K562 (cell line): ENCODE results near the gene C1D. TPM values are rescaled to one million over a fixed set of nuclear protein-coding genes. Genes with fewer than 3 reads are reported as not detected.

Experiments used
- ATAC-seq: fragments of 200-7000 bp; cut with Tn5 transposase; 3 replicates; pipeline ENCODE4 v1.9.1; 2020; ENCODE audit warnings: moderate library complexity
- BruUV-seq: library from RNA; stranded (reverse); fragments of 400-500 nt; replicated peaks from 2 replicates; lab custom pipeline; 2021; lab: Mats Ljungman, UMichigan
- CTCF ChIA-PET: fragments of 300-600 bp; formaldehyde crosslinking; extraction: SDS; loops from one replicate; lab custom pipeline; 2021; ENCODE audit warnings: low intra/inter-chr PET ratio; lab: Yijun Ruan, JAX
- POLR2A ChIA-PET: fragments of 300-600, 350-650 bp; sonication (Branson Sonifier 250); formaldehyde crosslinking; extraction: SDS; loops from one replicate; lab custom pipeline; 2021; ENCODE audit warnings: antibody characterized with exemption, inconsistent platforms; lab: Yijun Ruan, JAX
- DNase-seq, 4 experiments: peaks; one replicate each; pipeline versions ENCODE4 v3.0.0 to v3.0.0-alpha.2; 2011 to 2018; ENCODE audit warnings: low spot score in 3 of 4, mixed read lengths in 3 of 4; ENCODE audit errors: extremely low read depth in 1 of 4
- FAIRE-seq: peaks from 2 replicates; lab custom pipeline; 2011; peaks lifted over from hg19 to GRCh38; lab: Jason Lieb, UNC
- H2AFZ ChIP-seq: 2 replicates; pipeline ENCODE4 v1.6.0; 2011; ENCODE audit warnings: low read depth, low read length, control low read depth, inconsistent platforms
- H3K27ac ChIP-seq: fragments of 200-600 bp; 3 replicates; pipeline ENCODE4 v1.8.0; 2011; ENCODE audit warnings: low read depth, mild to moderate bottlenecking, control low read depth, inconsistent platforms, low read length, moderate library complexity, mixed read lengths; ENCODE audit errors: extremely low read depth
- H3K27me3 ChIP-seq, 2 experiments: fragments of 300-600 bp in 1 of 2; 2 replicates in 1 of 2; 3 replicates in 1 of 2; pipeline versions ENCODE4 v1.6.0 to v1.8.0; 2011; ENCODE audit warnings: inconsistent platforms in 2 of 2, low read length in 2 of 2, mild to moderate bottlenecking in 1 of 2, mixed read lengths in 1 of 2, moderate library complexity in 1 of 2; ENCODE audit not compliant: control insufficient read depth in 2 of 2, insufficient read depth in 2 of 2
- H3K36me3 ChIP-seq: fragments of 300-600 bp; 3 replicates; pipeline ENCODE4 v1.8.0; 2011; ENCODE audit warnings: mild to moderate bottlenecking, low read length, inconsistent platforms; ENCODE audit not compliant: control insufficient read depth, insufficient read depth
- H3K4me1 ChIP-seq, 2 experiments: fragments of 200-600 bp in 1 of 2; replicated peaks in 1 of 2; 2 replicates in 1 of 2; 3 replicates in 1 of 2; pipeline versions ENCODE4 v1.5.1 to v1.8.0; 2011; ENCODE audit warnings: inconsistent platforms in 2 of 2, low read length in 2 of 2, mild to moderate bottlenecking in 1 of 2, mixed read lengths in 1 of 2, moderate library complexity in 1 of 2; ENCODE audit not compliant: control insufficient read depth in 2 of 2, insufficient read depth in 2 of 2
- H3K4me2 ChIP-seq: 2 replicates; pipeline ENCODE4 v1.6.1; 2011; ENCODE audit warnings: low read length, control low read depth, inconsistent platforms, mixed read lengths; ENCODE audit not compliant: insufficient read depth
- H3K4me3 ChIP-seq: fragments of 200-600 bp; sonication (generic), shearing (Covaris generic); 2 replicates; pipeline ENCODE4 v1.5.1; 2016; ENCODE audit warnings: control low read depth, inconsistent platforms
- H3K79me2 ChIP-seq: fragments of 200-600 bp; 3 replicates; pipeline ENCODE4 v1.8.0; 2011; ENCODE audit warnings: low read length, inconsistent platforms; ENCODE audit not compliant: control insufficient read depth, insufficient read depth
- H3K9ac ChIP-seq, 2 experiments: 2 replicates each; pipeline versions ENCODE4 v1.6.0 to v1.6.1; 2011; ENCODE audit warnings: low read depth in 2 of 2, low read length in 2 of 2, control low read depth in 1 of 2, inconsistent platforms in 1 of 2, mild to moderate bottlenecking in 1 of 2, mixed read lengths in 1 of 2; ENCODE audit not compliant: insufficient read depth in 1 of 2
- H3K9me1 ChIP-seq: one replicate; pipeline ENCODE4 v1.6.0; 2011; ENCODE audit warnings: inconsistent platforms, mild to moderate bottlenecking, low read length, moderate library complexity; ENCODE audit not compliant: control insufficient read depth, insufficient read depth
- H3K9me3 ChIP-seq: replicated peaks from 2 replicates; pipeline ENCODE4 v1.5.1; 2011; ENCODE audit warnings: low read depth, low read length, inconsistent platforms; ENCODE audit not compliant: control insufficient read depth, insufficient read depth
- H4K20me1 ChIP-seq: replicated peaks from 2 replicates; pipeline ENCODE4 v1.6.1; 2011; ENCODE audit warnings: low read length, inconsistent platforms, mixed read lengths; ENCODE audit not compliant: control insufficient read depth, insufficient read depth
- ARID1B ChIP-seq: fragments of 450-650 bp; IDR thresholded peaks from 2 replicates; pipeline ENCODE4 v1.6.1; 2016; ENCODE audit warnings: antibody characterized with exemption, mild to moderate bottlenecking, inconsistent platforms
- BRD9 ChIP-seq: fragments of 450-650 bp; IDR thresholded peaks from 2 replicates; pipeline ENCODE4 v1.6.1; 2018; ENCODE audit warnings: low read depth; ENCODE audit not compliant: partially characterized antibody
- CBX1 ChIP-seq: sonication (generic); IDR thresholded peaks from 2 replicates; pipeline ENCODE4 v1.6.1; 2016; ENCODE audit warnings: antibody characterized with exemption, low read depth, mild to moderate bottlenecking
- DACH1 ChIP-seq: fragments of 450-650 bp; IDR thresholded peaks from 2 replicates; pipeline ENCODE4 v1.6.1; 2018; ENCODE audit not compliant: partially characterized antibody
- ETV6 ChIP-seq, 3 experiments: fragments of 150-350 bp in 1 of 3; sonication (generic) in 1 of 3; formaldehyde crosslinking in 1 of 3; IDR thresholded peaks; 2 replicates each; pipeline versions ENCODE4 v1.6.1 to v1.8.0; 2014 to 2022; ENCODE audit warnings: borderline replicate concordance in 2 of 3, low read depth in 2 of 3, antibody characterized with exemption in 1 of 3, low read length in 1 of 3, mild to moderate bottlenecking in 1 of 3, missing genetic modification reagents in 1 of 3
- GABPA ChIP-seq: fragments of 200-800 bp; sonication (Bioruptor generic); conservative IDR thresholded peaks from 2 replicates; pipeline ENCODE4 v1.6.1; 2016; ENCODE audit warnings: low read depth, missing genetic modification characterization, missing compliant biosample characterization
- HNRNPUL1 ChIP-seq: fragments of 200-400 bp; formaldehyde crosslinking; IDR thresholded peaks from 2 replicates; pipeline ENCODE4 v1.6.1; 2017; ENCODE audit warnings: low read length
- MAFF ChIP-seq: IDR thresholded peaks from 2 replicates; pipeline ENCODE4 v1.6.1; 2012; ENCODE audit warnings: low read length, improper control_type of control experiment
- NFIC ChIP-seq: fragments of 450-650 bp; IDR thresholded peaks from 2 replicates; pipeline ENCODE4 v1.6.1; 2017; ENCODE audit warnings: mild to moderate bottlenecking, inconsistent platforms
- NR1H2 ChIP-seq: sonication (generic); formaldehyde crosslinking; IDR thresholded peaks from 2 replicates; pipeline ENCODE4 v1.4.0; 2020; ENCODE audit warnings: mild to moderate bottlenecking, missing genetic modification reagents
- NRF1 ChIP-seq, 2 experiments: fragments of 450-650 bp; IDR thresholded peaks in 1 of 2; conservative IDR thresholded peaks in 1 of 2; 2 replicates each; pipeline ENCODE4 v1.6.1; 2014; ENCODE audit warnings: mild to moderate bottlenecking in 2 of 2
- RAD51 ChIP-seq: fragments of 450-650 bp; IDR thresholded peaks from 2 replicates; pipeline ENCODE4 v1.7.1; 2016; ENCODE audit warnings: low read depth, mild to moderate bottlenecking, borderline replicate concordance
- SOX6 ChIP-seq: fragments of 450-650 bp; IDR thresholded peaks from 2 replicates; pipeline ENCODE4 v1.6.1; 2014; ENCODE audit warnings: mild to moderate bottlenecking
- ZFX ChIP-seq: sonication (generic); formaldehyde crosslinking; IDR thresholded peaks from 2 replicates; pipeline ENCODE4 v1.8.0; 2022; ENCODE audit warnings: mild to moderate bottlenecking, missing genetic modification reagents, moderate library complexity
- ZNF3 ChIP-seq: fragments of 250-450 bp; sonication (Bioruptor Pico); IDR thresholded peaks from 2 replicates; pipeline ENCODE4 v1.5.0; 2021; ENCODE audit warnings: mild to moderate bottlenecking, moderate library complexity
- ZNF316 ChIP-seq: fragments of 450-650 bp; IDR thresholded peaks from 2 replicates; pipeline ENCODE4 v1.6.1; 2016
- WGBS: fragments of 100-300 bp; shearing (Covaris generic); methylation state at CpG from one replicate; pipeline ENCODE4 v1.1.6; 2016; ENCODE audit warnings: low coverage, mixed read lengths; ENCODE audit not compliant: insufficient coverage; ENCODE audit errors: missing lambda C conversion rate; 5-methylcytosine and 5-hydroxymethylcytosine counted together
- in situ Hi-C: fragments of 300-500 bp; cut with MboI; formaldehyde crosslinking; loops from 4 replicates; pipeline ENCODE4 v1.15.0; 2018; ENCODE audit warnings: inconsistent platforms, mixed read lengths
- intact Hi-C: fragments of 100-400 bp; cut with micrococcal nuclease; formaldehyde crosslinking; loops from 2 replicates; pipeline ENCODE4 v1.14.2; 2022
- polyA plus RNA-seq, 8 experiments: library from polyadenylated mRNA; depleted of rRNA in 4 of 8; stranded (reverse) in 5 of 8; unstranded in 3 of 8; fragments of >200 nt; fragmentation: Nextera tagmentation in 2 of 8; fragmentation: Illumina TruSeq in 1 of 8; extraction: Ambion mirVana in 2 of 8; extraction: Trizol in 1 of 8; gene quantifications; 2 replicates each; pipeline versions ENCODE4 v1.2.1 to v1.2.3, GENCODE V29; 2011 to 2014; ENCODE audit warnings: inconsistent platforms in 1 of 8, missing spikeins in 1 of 8
- total RNA-seq, 7 experiments: library from RNA; depleted of rRNA in 6 of 7; stranded (reverse); fragments of >200 nt in 6 of 7; fragmentation: Illumina TruSeq in 2 of 7; extraction: Trizol in 2 of 7; gene quantifications; 2 replicates each; pipeline versions ENCODE4 v1.2.1 to v1.2.3, GENCODE V29; 2011 to 2021; ENCODE audit warnings: low replicate concordance in 1 of 7

Gene C1D
- total and polyA plus RNA-seq, 9 of the 15 experiments (the other 6 are each of a cell fraction or from before 2014, with no cell fraction given) = 33.2 to 123 (median 56.5) TPM

- H3K36me3 ChIP-seq = no peaks in the 10 kb centered on the region
- H3K4me2 ChIP-seq = no peak overlapping the region
- DNase-seq = no peak
- no peaks in the 10 kb centered on the region for H3K79me2 ChIP-seq
- POLR2A ChIA-PET = no interaction called here
- peaks cover 4 to 6% of the 10 kb centered on the region in 2 experiments; a peak in 1 of 5 replicates for H3K27me3 ChIP-seq
- TF ChIP-seq SOX6 = no peak
- no peak for TF ChIP-seq ZFX (CRISPR knock-in tag)
- no peak for TF ChIP-seq BRD9
- no peak for TF ChIP-seq ETV6 (IDR thresholded peaks at IDR 0.05; ENCODE audit: borderline replicate concordance in 1 of 2, low read depth in 2 of 2, low read length in 1 of 2)
- TF ChIP-seq ETV6 (CRISPR knock-in tag; IDR thresholded peaks at IDR 0.05; ENCODE audit: borderline replicate concordance) = no peak
- TF ChIP-seq, all 486 proteins: peak for 0
- in situ Hi-C loops = no loop called here
- WGBS = 5% methylated on average over 1 of the region's 5 CpGs
- ATAC-seq (no peak), FAIRE-seq (no peak)
- Histone ChIP-seq H3K9ac (no peak overlapping the region), H3K9me3 (no peaks in the 10 kb centered on the region), H3K4me3 (no peak overlapping the region), H4K20me1 (no peaks in the 10 kb centered on the region), H3K27ac (no peak overlapping the region), H3K4me1 (no peaks in the 10 kb centered on the region; a peak in 1 of 5 replicates), H3K9me1 (no peaks in the 10 kb centered on the region), H2AFZ (no peak overlapping the region)
- intact Hi-C loops = no loop called here
- BruUV-seq = no TSS peak
- CTCF ChIA-PET = no interaction called here
Measured at GRCh38 chr2:68009526-68009925, 53.3 kb downstream of the C1D start.

- intact Hi-C loops (no loop called here), in situ Hi-C loops (no loop called here)
- CTCF ChIA-PET = no interaction called here
- Histone ChIP-seq H3K27me3 (peaks cover 0 to 9% of the 10 kb centered on the region in 2 experiments; a peak in 1 of 5 replicates), H3K9ac (no peak overlapping the region), H3K9me1 (no peaks in the 10 kb centered on the region), H4K20me1 (no peaks in the 10 kb centered on the region), H3K4me3 (no peak overlapping the region), H3K79me2 (no peaks in the 10 kb centered on the region), H3K27ac (no peak overlapping the region), H3K4me2 (no peak overlapping the region), H2AFZ (no peak overlapping the region), H3K9me3 (peaks cover 3% of the 10 kb centered on the region; the same call in 1 of the 2 replicates), H3K4me1 (no peaks in the 10 kb centered on the region), H3K36me3 (no peaks in the 10 kb centered on the region)
- POLR2A ChIA-PET = interaction anchor here (0.6 to 1.3 kb wide), 2 partner anchors 12 to 78 kb away, joined by 3 read pairs; no protein-coding TSS in a partner anchor
- ATAC-seq (no peak), DNase-seq (no peak), FAIRE-seq (no peak)
- no TSS peak for BruUV-seq
- WGBS = 7% methylated on average over 8 of the region's 8 CpGs
- TF ChIP-seq ZNF3 (CRISPR knock-in tag) = no peak
- TF ChIP-seq ARID1B = no peak
- TF ChIP-seq RAD51 = no peak
- TF ChIP-seq NR1H2 (CRISPR knock-in tag) = no peak
- no peak for TF ChIP-seq NRF1 (conservative IDR thresholded peaks at IDR 0.05 in 1 of 2, IDR thresholded peaks at IDR 0.05 in 1 of 2)
- no peak for TF ChIP-seq HNRNPUL1
- no peak for TF ChIP-seq MAFF
- TF ChIP-seq CBX1 = no peak
- no peak for TF ChIP-seq DACH1
- TF ChIP-seq GABPA = no peak
- no peak for TF ChIP-seq NFIC
- TF ChIP-seq ZNF316 = no peak
Measured at GRCh38 chr2:68000170-68000825, 62.5 kb downstream of the C1D start.
